Tongue (tissue), 2 donors: Measurements from ENCODE around the gene ISYNA1. TPM values are rescaled to one million over a fixed set of nuclear protein-coding genes. Genes with fewer than 3 reads are reported as not detected.

Experiments
- DNase-seq: peaks from one replicate; pipeline ENCODE4 v3.0.0-alpha.2; 2015
- total RNA-seq: library from RNA; depleted of rRNA; stranded (reverse); fragments of >200 nt; gene quantifications from one replicate; pipeline ENCODE4 v1.2.3, GENCODE V29; 2014

ISYNA1 gene
- 49.3 TPM for total RNA-seq

DNA sequence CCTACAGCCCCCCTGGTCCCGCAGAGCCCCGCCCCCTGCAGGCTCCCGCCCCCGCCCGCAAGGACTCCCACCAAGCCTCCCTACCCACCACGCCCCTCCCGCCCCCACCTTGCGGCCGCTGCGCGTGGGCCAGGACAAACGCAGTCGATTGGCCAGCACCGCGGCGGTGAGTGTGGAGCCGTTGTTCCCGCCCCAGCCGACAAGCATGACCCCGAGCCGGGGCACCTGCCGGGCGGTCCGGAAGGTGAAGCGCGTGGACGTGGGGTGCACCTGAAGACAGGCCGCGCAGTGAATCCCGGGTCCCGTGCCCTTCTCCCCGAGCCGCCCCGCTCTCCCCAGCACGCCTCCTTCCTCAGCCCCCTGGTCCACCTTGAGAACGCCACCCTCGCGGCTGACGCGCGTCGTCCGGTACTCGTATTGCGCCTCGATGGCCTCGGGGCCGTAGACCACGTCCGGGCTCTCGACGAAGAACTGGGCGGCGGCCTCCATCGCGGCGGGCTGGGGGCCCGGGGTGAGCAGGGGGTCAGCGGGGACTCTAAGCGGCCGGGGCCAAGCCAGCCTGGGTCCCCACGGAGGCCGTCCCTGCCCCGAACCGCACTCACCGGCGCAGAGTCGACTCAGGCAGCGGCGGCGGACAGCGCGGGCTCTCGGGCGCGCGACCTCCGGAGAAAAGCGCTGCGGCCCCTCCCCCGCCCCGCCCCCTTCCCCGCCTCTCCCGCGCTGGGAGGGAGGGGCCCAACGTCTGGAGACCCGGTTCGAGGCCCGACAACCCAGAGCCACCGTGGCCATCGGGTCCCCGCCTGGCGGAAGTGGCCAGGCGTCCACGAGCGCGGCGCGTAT lies at the start of gene ISYNA1:
Gene ISYNA1 (minus strand): TSS at position 643 of the 840 bp plus-strand sequence. CDS start 154 bp downstream, at position 489.
- peak; percentile 77 for DNase-seq

- no peak for DNase-seq
Measured at GRCh38 chr19:18486746-18487145, 48.8 kb upstream of the ISYNA1 start.

- no peak for DNase-seq
Measured at GRCh38 chr19:18484992-18485391, 47.1 kb upstream of the ISYNA1 start.

DNA sequence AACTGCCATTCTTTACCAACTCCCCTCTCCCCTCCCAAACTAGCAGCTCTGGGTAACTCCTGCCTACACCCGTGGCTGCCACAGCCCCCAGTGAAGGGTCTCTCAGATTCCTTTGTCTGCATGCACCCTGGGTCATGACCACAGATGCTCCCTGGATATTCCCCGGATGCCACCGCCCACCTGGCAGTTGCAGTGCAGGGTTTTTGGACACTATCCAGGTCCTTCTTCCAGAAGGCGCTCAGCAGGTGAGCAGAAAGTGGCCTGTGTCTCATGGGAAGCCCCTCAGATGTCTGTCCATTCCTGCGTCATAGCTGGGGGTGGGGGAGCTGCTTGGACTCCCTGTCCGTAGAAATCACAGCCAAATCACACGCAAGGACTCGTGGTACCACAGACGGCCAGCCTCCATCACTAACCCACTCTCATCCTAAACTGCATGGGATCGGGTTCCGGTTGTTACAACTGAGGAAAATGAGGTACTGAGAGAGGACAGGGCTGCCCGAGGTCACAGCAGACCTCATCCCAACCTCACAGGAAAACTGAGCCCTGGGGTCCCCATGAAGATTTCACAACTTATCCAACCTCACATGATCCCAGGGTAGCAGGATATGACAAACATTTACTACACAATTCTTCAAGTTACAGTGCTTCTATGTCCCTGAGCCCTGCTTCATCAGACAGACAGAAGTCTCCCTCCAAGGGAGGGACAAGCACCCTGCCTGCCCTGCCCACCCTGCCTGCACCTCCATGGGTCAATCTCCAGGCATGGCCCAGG lies 45.4 kb upstream of the ISYNA1 start:
- no peak for DNase-seq

DNA sequence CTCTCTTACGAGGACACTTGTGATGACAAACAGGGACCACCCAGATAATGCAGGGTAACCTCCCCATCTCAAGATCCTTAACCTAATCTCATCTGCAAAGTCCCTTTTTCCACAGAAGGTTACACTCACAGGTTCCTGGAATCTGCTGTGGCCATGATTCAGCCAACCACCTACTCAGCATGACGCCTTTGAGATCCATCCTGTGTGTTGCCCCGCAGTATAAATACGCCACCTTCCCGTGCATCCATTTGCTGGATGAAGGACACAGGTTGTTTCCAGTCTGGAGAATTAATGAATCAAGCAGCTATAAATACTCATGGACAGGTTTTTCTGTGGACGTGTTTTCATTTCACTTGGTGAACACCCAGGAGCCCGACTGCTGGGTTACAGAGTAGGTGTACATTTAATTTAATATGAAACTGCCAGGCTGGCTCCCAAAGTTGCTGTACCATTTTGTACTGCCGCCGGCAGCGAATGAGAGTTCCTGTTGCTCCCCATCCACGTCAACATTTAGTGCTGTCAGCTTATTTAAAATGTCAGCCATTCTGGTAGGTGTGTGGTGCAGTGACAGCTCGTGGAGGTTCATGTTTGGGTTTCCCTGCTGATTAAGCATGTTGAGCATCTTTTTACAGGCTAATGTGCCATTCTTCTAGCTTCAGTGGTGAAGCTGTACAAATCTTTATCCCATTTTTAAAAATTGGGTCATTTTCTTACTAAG lies 43.7 kb upstream of the ISYNA1 start:
- no peak for DNase-seq

DNA sequence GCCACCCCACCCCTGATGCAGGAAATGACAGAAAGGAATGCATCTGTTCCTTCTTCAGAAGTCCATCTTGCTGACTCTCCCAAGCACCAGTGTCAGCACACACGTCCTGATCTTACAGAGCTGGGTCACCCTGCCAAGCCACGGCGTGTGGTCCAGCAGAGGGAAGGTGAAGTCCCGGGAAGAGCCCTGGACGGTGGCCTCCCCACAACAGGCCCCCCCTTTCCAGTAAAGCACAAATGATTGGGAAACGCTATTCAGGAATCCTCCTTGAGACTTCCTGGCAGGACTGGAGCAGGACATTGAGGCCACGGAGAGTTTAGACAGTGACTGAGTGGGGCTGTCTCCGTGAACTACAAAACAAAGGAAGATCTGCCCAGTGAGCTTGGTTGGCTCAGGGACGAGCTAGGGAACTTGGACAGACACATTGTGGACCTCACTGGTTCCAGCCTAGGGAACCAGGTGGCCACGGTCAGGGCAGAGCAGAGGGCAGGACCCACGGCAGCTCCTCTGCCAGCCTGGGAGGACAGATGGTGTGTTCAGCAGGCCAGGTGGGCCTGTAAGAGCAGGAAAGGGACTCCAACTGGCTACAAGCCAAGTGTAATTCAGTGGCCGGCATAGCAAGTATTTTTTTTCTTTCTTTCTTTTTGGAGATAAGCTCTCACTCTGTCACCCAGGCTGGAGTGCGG lies 42.2 kb upstream of the ISYNA1 start:
- DNase-seq, result peak; percentile 52

- DNase-seq, result peak; percentile 45
Measured at GRCh38 chr19:18478545-18479311, 40.8 kb upstream of the ISYNA1 start.

GRCh38 chr19:18477974-18478373 lies 40.0 kb upstream of the ISYNA1 start:
- peak; percentile 51 for DNase-seq

- DNase-seq, result no peak
Measured at GRCh38 chr19:18477042-18477779, 39.3 kb upstream of the ISYNA1 start.

GRCh38 chr19:18476507-18477041 lies 38.6 kb upstream of the ISYNA1 start:
- DNase-seq, result no peak

- DNase-seq, result peak; percentile 42
Measured at GRCh38 chr19:18475762-18476331, 37.9 kb upstream of the ISYNA1 start.

GRCh38 chr19:18475004-18475453 lies 37.1 kb upstream of the ISYNA1 start:
- DNase-seq, result no peak

DNA sequence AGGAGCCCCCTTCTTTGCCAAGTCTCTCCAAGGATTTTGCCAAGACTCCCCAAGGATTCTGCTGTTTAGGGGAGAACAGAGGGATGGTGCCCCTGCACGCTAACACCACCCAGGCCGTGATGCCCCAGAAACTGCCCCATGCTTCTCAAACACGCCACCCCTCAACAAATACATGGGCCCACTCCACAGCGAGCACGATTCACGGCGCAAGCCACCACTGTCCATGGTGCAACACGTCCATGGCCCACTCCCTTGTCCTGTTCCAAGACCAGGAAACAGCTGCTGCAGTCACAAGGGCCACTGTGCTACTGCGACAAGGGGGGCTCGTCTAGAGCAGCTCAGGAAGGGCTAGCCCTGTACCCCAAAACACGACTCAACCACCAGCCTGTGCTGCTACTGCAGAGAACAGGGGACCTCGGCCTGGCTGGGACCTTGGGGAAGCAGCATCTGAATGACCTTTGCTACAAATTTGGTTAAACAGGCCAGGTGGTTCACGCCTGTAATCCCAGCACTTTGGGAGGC lies 36.5 kb upstream of the ISYNA1 start:
- no peak for DNase-seq

DNA sequence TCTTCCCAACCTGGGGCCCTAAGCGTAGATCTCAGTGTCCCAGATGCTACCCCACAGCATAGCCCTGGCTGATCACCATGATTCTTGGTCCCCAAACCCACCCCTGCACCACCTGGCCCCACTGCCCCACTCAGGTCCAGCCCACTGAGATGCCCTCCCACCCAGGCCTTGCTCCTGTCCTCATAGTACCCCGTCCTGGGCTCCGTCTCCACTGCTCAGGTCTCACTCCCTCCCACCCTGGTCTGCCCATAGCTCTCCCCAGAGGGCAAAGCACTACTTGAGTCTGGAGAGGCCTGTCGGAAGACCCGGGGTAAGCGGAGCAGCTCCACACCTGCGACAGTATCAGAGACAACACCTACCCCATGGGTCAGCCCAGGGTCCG lies 35.8 kb upstream of the ISYNA1 start:
- DNase-seq, result no peak

- DNase-seq, result no peak
Measured at GRCh38 chr19:18473003-18473705, 35.2 kb upstream of the ISYNA1 start.

- DNase-seq, result no peak
Measured at GRCh38 chr19:18470787-18471186, 32.9 kb upstream of the ISYNA1 start.

DNA sequence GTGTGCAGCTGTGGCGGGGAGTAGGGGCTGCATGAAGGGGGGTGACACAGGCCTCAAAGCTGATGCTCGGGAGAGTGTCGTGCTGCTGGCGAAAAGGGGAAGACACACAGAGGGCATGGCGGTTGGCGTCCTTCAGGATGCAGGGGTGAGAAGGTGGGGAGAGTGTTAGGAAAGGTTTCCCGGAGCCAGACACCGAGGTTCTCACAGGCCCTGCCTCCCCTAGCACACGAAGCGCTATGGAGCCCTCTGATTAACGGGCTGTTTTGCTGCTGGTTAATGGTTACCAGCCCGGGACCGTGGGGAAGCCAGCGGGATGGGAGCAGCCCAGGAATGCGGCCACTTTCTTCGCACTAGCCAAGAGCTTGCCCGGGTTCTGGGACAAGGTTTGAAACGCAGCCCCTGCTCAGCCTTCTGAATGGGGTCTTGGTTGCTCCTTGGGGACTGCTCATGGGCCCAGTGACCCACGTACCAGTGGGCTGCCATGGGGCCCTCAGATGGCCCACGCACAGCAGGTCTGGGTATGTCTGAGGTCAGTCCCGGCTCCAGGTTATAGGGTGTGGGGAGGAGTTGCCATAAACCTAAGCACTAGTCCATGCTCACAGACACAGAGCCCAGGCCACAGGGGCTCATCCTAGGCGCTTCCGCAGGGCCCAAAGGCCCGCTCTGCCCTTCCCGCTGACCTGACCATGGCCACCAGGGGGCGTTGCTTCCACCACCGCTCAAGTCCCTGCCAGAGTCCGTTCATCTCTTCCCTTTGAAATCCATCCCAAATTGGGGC lies 31.3 kb upstream of the ISYNA1 start:
- DNase-seq, result peak; percentile 79

GRCh38 chr19:18468517-18468916 lies 30.6 kb upstream of the ISYNA1 start:
- no peak for DNase-seq
